ENCODE data around the gene ITPKC. TPM values are rescaled to one million over a fixed set of nuclear protein-coding genes. Genes with fewer than 3 reads are reported as not detected.

Gene ITPKC
- polyA plus RNA-seq, 4 donors = 22.7 to 36.5 (median 25.5) TPM

DNA sequence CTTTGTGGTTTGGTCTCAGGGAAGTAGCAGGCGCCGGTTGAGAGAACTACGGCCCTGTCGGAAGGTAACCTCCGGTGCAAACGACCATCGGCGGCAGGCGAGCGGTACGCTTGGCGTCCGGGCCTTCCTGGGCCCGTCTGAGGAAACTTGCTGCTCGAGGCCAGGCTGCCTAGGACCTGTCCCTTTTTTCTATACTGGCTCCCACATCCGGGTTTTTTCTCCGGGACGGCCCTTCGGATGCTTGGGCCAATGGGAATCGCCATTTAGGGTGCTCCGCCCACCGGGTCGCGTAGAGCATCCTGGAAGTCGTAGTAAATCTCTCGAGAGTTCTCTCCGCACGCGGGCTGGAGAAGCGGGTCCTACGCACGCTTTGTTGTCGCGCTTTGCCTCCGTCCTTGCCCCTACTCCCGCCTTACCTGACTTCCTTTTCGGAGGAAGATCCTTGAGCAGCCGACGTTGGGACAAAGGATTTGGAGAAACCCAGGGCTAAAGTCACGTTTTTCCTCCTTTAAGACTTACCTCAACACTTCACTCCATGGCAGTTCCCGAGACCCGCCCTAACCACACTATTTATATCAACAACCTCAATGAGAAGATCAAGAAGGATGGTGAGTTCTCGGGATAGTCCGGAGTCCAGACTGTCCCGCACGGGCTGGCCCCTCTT lies 34.1 kb downstream of the ITPKC start, which contains the start of gene SNRPA:
Gene SNRPA (plus strand): TSS at position 330 of the 664 bp plus-strand sequence. CDS start 206 bp downstream, at position 536.
- Histone ChIP-seq H3K4me1 (ENCODE audit: control insufficient read depth in 3 of 3, insufficient read depth in 2 of 3, low read depth in 1 of 3, low read length in 2 of 3) (peaks cover 0 to 30% (median 10%) of the 10 kb centered on the region in 3 donors), H3K27ac (ENCODE audit: low read depth in 1 of 3, low read length in 2 of 3) (peak within 1 kb of the TSS; percentile 87 to 96 (median 93)), H3K9me3 (ENCODE audit: control insufficient read depth in 2 of 2, insufficient read depth in 1 of 2, low read depth in 1 of 2, low read length in 1 of 2) (no peaks in the 10 kb centered on the region), H3K36me3 (ENCODE audit: control insufficient read depth in 3 of 3, insufficient read depth in 2 of 3, low read depth in 1 of 3, low read length in 3 of 3) (peaks cover 0 to 34% (median under 1%) of the 10 kb centered on the region in 3 donors), H3K4me3 (ENCODE audit: low read depth in 1 of 3, low read length in 3 of 3) (peak within 1 kb of the TSS; percentile 71 to 73 (median 73)), H3K27me3 (ENCODE audit: control insufficient read depth in 3 of 3, insufficient read depth in 3 of 3, low read length in 3 of 3) (no peaks in the 10 kb centered on the region)
- WGBS, 3 donors = 0 to 1% (median 0%) methylated on average over 43 to 46 of the region's 46 CpGs
- FAIRE-seq (no peak), DNase-seq (peak; percentile 99)

DNA sequence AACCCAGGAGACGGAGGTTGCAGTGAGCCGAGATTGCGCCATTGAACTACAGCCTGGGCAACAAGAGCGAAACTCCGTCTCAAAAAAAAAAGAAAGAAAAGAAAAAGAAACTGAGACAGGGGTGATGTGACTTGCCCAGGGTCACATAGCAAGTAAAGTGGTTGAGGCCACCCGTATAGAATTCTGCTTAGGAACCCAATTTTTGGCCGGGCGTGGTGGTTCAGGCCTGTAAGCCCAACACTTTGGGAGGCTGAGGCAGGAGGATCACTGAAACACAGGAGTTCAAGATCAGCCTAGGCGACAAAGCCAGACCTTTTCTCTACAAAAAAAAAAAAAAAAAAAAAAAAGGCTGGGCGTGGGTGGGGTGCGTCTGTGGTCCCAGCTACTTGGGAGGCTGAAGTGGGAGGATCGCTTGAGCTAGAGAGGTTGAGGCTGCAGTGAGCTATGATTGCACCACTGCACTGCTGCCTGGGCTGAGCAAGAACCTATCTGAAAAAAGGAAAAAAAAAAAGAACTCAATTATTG lies 35.4 kb downstream of the ITPKC start:
- DNase-seq (no peak), FAIRE-seq (no peak)
- peaks cover 0 to 30% (median 13%) of the 10 kb centered on the region in 3 donors for H3K4me1 ChIP-seq (ENCODE audit: control insufficient read depth in 3 of 3, insufficient read depth in 2 of 3, low read depth in 1 of 3, low read length in 2 of 3)
- H3K27me3 ChIP-seq (ENCODE audit: control insufficient read depth in 3 of 3, insufficient read depth in 3 of 3, low read length in 3 of 3) = no peaks in the 10 kb centered on the region
- H3K9me3 ChIP-seq (ENCODE audit: control insufficient read depth in 2 of 2, insufficient read depth in 1 of 2, low read depth in 1 of 2, low read length in 1 of 2) = no peaks in the 10 kb centered on the region
- H3K4me3 ChIP-seq (ENCODE audit: low read depth in 1 of 3, low read length in 3 of 3) = peak overlapping the region; percentile 33 to 73 (median 73)
- peak overlapping the region; percentile 75 to 96 (median 93) for H3K27ac ChIP-seq (ENCODE audit: low read depth in 1 of 3, low read length in 2 of 3)
- H3K36me3 ChIP-seq (ENCODE audit: control insufficient read depth in 3 of 3, insufficient read depth in 2 of 3, low read depth in 1 of 3, low read length in 3 of 3) = peaks cover 3 to 46% (median 7%) of the 10 kb centered on the region in 3 donors
- WGBS, 3 donors = 7 to 41% (median 20%) methylated on average over 12 of the region's 12 CpGs

DNA sequence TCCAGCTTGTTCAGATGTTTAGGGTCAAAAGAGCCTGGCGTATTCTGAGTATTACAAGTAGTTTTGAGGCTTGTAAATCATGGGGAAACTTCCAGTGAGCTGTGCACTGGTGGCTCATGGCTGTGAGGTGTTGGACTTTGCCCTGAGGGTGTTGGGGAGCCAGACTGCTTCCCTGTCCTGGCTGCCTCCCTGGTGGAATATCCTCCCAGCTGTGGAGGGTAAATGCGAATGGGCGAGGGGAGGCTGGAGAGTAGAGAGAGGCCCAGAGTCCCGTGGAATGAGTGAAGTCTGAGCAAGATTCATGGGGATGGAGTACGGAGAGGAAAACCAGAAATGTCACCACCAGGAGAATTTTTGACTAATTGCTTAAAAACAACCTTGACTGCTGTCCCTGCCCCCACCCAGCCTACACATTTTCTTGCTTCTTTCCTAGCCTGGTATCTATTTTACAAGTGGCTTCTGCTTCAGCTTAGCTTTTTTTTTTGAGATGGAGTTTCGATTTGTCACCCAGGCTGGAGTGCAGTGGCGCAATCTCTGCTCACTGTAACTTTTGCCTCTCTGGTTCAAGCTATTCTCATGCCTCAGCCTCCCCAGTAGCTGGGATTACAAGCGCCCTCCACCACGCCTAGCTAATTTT lies 37.8 kb downstream of the ITPKC start:
- peaks cover 5 to 60% (median 16%) of the 10 kb centered on the region in 3 donors for H3K36me3 ChIP-seq (ENCODE audit: control insufficient read depth in 3 of 3, insufficient read depth in 2 of 3, low read depth in 1 of 3, low read length in 3 of 3)
- peak overlapping the region; percentile 83 to 95 (median 94) for H3K27ac ChIP-seq (ENCODE audit: low read depth in 1 of 3, low read length in 2 of 3)
- no peaks in the 10 kb centered on the region for H3K27me3 ChIP-seq (ENCODE audit: control insufficient read depth in 3 of 3, insufficient read depth in 3 of 3, low read length in 3 of 3)
- DNase-seq (peak; percentile 88 to 92), FAIRE-seq (no peak)
- peaks cover 0 to 23% (median 11%) of the 10 kb centered on the region in 3 donors for H3K4me1 ChIP-seq (ENCODE audit: control insufficient read depth in 3 of 3, insufficient read depth in 2 of 3, low read depth in 1 of 3, low read length in 2 of 3)
- H3K9me3 ChIP-seq (ENCODE audit: control insufficient read depth in 2 of 2, insufficient read depth in 1 of 2, low read depth in 1 of 2, low read length in 1 of 2) = no peaks in the 10 kb centered on the region
- peak overlapping the region in 2 of 3 donors; percentile 11 to 42 for H3K4me3 ChIP-seq (ENCODE audit: low read depth in 1 of 3, low read length in 3 of 3)
- WGBS, 3 donors = 25 to 50% (median 30%) methylated on average over 9 of the region's 9 CpGs

DNA sequence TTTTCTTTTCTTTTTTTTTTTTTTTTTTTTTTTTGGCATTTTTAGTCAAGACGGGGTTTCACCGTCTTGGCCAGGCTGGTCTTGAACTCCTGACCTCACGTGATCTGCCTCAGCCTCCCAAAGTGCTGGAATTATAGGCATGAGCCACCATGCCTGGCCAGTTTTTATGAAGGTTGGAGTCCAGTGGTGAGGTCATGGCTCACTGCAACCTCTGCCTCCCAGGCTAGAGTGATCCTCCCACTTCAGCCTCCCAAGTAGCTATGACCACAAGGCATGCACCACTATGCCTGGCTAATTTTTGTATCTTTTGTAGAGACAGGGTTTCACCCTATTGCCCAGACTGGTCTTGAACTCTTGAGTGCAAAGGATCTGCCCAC lies 38.3 kb downstream of the ITPKC start:
- no peaks in the 10 kb centered on the region for H3K27me3 ChIP-seq (ENCODE audit: control insufficient read depth in 3 of 3, insufficient read depth in 3 of 3, low read length in 3 of 3)
- FAIRE-seq = no peak
- no peak overlapping the region for H3K4me3 ChIP-seq (ENCODE audit: low read depth in 1 of 3, low read length in 3 of 3)
- H3K4me1 ChIP-seq (ENCODE audit: control insufficient read depth in 3 of 3, insufficient read depth in 2 of 3, low read depth in 1 of 3, low read length in 2 of 3) = peaks cover 0 to 19% (median 11%) of the 10 kb centered on the region in 3 donors
- peak overlapping the region; percentile 40 to 94 (median 83) for H3K27ac ChIP-seq (ENCODE audit: low read depth in 1 of 3, low read length in 2 of 3)
- H3K36me3 ChIP-seq (ENCODE audit: control insufficient read depth in 3 of 3, insufficient read depth in 2 of 3, low read depth in 1 of 3, low read length in 3 of 3) = peaks cover 7 to 65% (median 16%) of the 10 kb centered on the region in 3 donors
- 59 to 66% (median 65%) methylated on average over 3 of the region's 3 CpGs for WGBS, 3 donors
- no peak for DNase-seq
- no peaks in the 10 kb centered on the region for H3K9me3 ChIP-seq (ENCODE audit: control insufficient read depth in 2 of 2, insufficient read depth in 1 of 2, low read depth in 1 of 2, low read length in 1 of 2)

DNA sequence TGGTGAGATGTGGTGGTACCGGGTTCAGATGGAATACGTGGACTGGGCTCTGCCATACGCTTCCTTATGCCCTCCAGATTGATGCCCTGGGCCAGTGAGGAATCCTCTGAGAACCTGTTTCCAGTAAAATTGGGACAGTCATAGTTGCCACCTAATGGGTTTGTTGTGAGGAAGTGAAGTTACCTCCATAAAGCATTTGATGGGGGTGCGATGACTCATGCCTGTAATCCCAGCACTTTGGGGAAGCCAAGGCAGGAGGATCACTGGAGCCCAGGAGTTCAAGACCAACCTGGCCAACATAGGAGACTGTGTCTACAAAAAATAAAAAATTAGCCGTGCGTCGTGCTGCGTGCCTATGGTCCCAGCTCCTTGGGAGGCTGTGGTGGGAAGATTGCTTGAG lies 38.9 kb downstream of the ITPKC start:
- no peak for DNase-seq
- WGBS, 3 donors = 95% methylated on average over 8 of the region's 8 CpGs
- Histone ChIP-seq H3K4me1 (ENCODE audit: control insufficient read depth in 3 of 3, insufficient read depth in 2 of 3, low read depth in 1 of 3, low read length in 2 of 3) (peaks cover 0 to 19% (median 11%) of the 10 kb centered on the region in 3 donors), H3K27me3 (ENCODE audit: control insufficient read depth in 3 of 3, insufficient read depth in 3 of 3, low read length in 3 of 3) (no peaks in the 10 kb centered on the region), H3K27ac (ENCODE audit: low read depth in 1 of 3, low read length in 2 of 3) (peak overlapping the region in 1 of 3 donors; percentile 19), H3K4me3 (ENCODE audit: low read depth in 1 of 3, low read length in 3 of 3) (no peak overlapping the region), H3K36me3 (ENCODE audit: control insufficient read depth in 3 of 3, insufficient read depth in 2 of 3, low read depth in 1 of 3, low read length in 3 of 3) (peaks cover 7 to 70% (median 20%) of the 10 kb centered on the region in 3 donors), H3K9me3 (ENCODE audit: control insufficient read depth in 2 of 2, insufficient read depth in 1 of 2, low read depth in 1 of 2, low read length in 1 of 2) (no peaks in the 10 kb centered on the region)
- no peak for FAIRE-seq

DNA sequence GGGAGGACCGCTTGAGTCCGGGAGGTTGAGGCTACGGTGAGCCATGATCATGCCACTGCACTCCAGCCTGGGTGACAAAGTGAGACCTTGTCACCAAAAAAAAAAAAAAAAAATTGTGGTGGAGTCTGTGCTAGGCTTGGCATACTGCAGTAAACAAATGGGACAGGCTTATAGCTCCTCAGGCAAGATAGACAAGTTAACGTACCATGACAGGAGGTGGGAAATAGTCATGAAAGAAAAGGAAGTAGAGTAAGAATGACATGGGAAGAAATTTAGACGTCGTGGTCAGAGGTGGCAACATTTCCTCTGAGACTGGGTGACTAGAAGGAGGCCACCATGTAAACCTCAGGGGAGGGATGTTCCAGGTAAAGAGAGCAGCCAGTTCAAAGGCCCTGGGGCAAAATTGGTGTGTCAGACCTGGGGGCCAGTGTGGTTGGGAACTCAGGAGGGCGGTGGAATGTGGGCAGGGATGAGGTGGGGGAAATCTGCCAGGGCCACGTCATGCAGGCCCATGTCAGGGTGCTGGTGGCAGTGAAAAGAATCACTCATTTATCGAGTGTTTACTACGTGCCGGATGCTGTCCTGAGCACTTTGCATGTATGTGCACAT lies 39.7 kb downstream of the ITPKC start:
- Histone ChIP-seq H3K27ac (ENCODE audit: low read depth in 1 of 3, low read length in 2 of 3) (peak overlapping the region in 1 of 3 donors; percentile 12), H3K4me1 (ENCODE audit: control insufficient read depth in 3 of 3, insufficient read depth in 2 of 3, low read depth in 1 of 3, low read length in 2 of 3) (peaks cover 0 to 19% (median 11%) of the 10 kb centered on the region in 3 donors), H3K36me3 (ENCODE audit: control insufficient read depth in 3 of 3, insufficient read depth in 2 of 3, low read depth in 1 of 3, low read length in 3 of 3) (peaks cover 11 to 76% (median 26%) of the 10 kb centered on the region in 3 donors), H3K9me3 (ENCODE audit: control insufficient read depth in 2 of 2, insufficient read depth in 1 of 2, low read depth in 1 of 2, low read length in 1 of 2) (no peaks in the 10 kb centered on the region), H3K27me3 (ENCODE audit: control insufficient read depth in 3 of 3, insufficient read depth in 3 of 3, low read length in 3 of 3) (no peaks in the 10 kb centered on the region), H3K4me3 (ENCODE audit: low read depth in 1 of 3, low read length in 3 of 3) (no peak overlapping the region)
- WGBS, 3 donors = 62 to 76% (median 72%) methylated on average over 10 to 11 of the region's 11 CpGs
- FAIRE-seq = no peak
- no peak for DNase-seq

DNA sequence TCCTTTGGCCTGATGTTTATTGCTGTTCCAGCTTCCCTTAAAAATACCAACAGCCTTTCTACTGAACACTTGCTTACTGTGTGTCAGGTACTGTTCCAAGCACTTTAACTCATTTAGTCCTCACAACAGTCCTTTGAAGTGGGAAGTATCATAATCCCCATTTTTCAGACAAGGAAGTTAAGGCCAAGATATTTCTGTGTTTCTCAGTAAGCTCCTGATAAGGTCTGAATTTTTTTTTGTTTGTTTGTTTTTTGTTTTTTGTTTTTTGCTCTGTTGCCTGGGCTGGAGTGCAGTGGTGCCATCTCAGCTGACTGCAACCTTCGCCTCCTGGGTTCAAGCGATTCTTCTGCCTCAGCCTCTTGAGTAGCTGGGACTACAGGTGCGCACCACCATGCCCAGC lies 41.6 kb downstream of the ITPKC start:
- peaks cover 0 to 19% (median 11%) of the 10 kb centered on the region in 3 donors for H3K4me1 ChIP-seq (ENCODE audit: control insufficient read depth in 3 of 3, insufficient read depth in 2 of 3, low read depth in 1 of 3, low read length in 2 of 3)
- FAIRE-seq (no peak), DNase-seq (no peak)
- no peaks in the 10 kb centered on the region for H3K9me3 ChIP-seq (ENCODE audit: control insufficient read depth in 2 of 2, insufficient read depth in 1 of 2, low read depth in 1 of 2, low read length in 1 of 2)
- WGBS, 3 donors = 95 to 98% (median 97%) methylated on average over 3 of the region's 3 CpGs
- H3K4me3 ChIP-seq (ENCODE audit: low read depth in 1 of 3, low read length in 3 of 3) = no peak overlapping the region
- peaks cover 28 to 87% (median 35%) of the 10 kb centered on the region in 3 donors for H3K36me3 ChIP-seq (ENCODE audit: control insufficient read depth in 3 of 3, insufficient read depth in 2 of 3, low read depth in 1 of 3, low read length in 3 of 3)
- H3K27ac ChIP-seq (ENCODE audit: low read depth in 1 of 3, low read length in 2 of 3) = no peak overlapping the region
- no peaks in the 10 kb centered on the region for H3K27me3 ChIP-seq (ENCODE audit: control insufficient read depth in 3 of 3, insufficient read depth in 3 of 3, low read length in 3 of 3)

DNA sequence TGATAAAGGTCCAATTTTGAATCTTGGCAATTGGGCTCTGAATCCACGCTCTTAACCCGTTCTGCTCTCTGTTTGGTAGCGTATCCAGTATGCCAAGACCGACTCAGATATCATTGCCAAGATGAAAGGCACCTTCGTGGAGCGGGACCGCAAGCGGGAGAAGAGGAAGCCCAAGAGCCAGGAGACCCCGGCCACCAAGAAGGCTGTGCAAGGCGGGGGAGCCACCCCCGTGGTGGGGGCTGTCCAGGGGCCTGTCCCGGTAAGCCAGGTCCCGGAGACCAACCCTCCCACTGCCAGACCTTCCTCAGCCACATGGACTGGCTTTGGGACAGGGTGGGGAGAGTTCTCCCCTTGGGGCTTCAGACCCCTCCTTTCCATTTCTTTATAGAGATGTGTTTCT lies 42.4 kb downstream of the ITPKC start:
- DNase-seq (no peak), FAIRE-seq (no peak)
- Histone ChIP-seq H3K4me3 (ENCODE audit: low read depth in 1 of 3, low read length in 3 of 3) (no peak overlapping the region), H3K4me1 (ENCODE audit: control insufficient read depth in 3 of 3, insufficient read depth in 2 of 3, low read depth in 1 of 3, low read length in 2 of 3) (peaks cover 0 to 11% (median 11%) of the 10 kb centered on the region in 3 donors), H3K27me3 (ENCODE audit: control insufficient read depth in 3 of 3, insufficient read depth in 3 of 3, low read length in 3 of 3) (no peaks in the 10 kb centered on the region), H3K36me3 (ENCODE audit: control insufficient read depth in 3 of 3, insufficient read depth in 2 of 3, low read depth in 1 of 3, low read length in 3 of 3) (peaks cover 36 to 89% (median 36%) of the 10 kb centered on the region in 3 donors), H3K9me3 (ENCODE audit: control insufficient read depth in 2 of 2, insufficient read depth in 1 of 2, low read depth in 1 of 2, low read length in 1 of 2) (no peaks in the 10 kb centered on the region), H3K27ac (ENCODE audit: low read depth in 1 of 3, low read length in 2 of 3) (no peak overlapping the region)
- 90 to 97% (median 94%) methylated on average over 13 of the region's 13 CpGs for WGBS, 3 donors
